Anterior cingulate cortex (tissue), 58 donors: ENCODE data around the gene PRDM16.

Experiments used
- DNase-seq, 58 donors: peaks; one replicate each; lab custom pipeline; 2025; lab: John Stamatoyannopoulos, UW

Gene PRDM16

GRCh38 chr1:3454811-3455618 is 386.0 kb downstream of the PRDM16 start:
- DNase-seq = no peak

DNA sequence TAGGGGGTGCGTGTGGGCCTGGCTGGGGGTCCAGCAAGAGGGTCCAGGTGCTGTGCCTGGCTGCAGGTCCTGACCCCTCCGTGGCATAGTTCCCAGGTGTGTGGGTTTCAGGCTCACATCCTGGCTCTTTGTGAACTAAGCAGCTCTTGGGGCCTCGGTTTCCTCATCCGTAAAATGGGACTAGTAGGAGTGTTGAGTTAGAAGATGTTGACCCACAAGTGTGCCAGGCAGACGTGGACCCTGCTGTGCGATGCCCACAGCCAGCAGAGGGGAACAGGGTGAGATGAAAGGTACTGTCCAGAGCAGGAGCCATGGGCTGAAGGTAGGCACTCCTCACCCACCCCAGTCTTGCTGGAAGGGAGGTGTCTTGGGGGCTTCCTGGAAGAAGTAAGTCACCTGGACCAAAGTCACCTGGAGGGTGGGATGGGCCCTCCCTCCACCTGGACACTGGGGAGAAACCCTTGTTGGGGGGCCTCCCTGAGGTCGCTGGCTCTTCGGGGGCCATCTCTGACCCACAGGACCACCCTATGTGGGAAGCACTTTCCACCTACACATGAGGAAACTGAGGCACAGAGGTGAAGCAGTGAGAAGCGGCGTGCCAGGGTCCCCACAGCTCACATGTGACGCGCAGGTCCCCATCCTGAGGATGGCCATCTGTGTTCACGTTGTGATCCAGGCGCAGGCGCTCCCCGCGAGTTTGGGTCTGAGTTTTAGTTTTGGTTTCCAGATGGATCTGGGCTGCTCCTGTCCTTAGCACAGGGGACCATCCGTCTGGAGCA is 386.9 kb downstream of the PRDM16 start:
- DNase-seq = no peak

GRCh38 chr1:3456449-3456963 is 387.5 kb downstream of the PRDM16 start:
- DNase-seq = no peak

DNA sequence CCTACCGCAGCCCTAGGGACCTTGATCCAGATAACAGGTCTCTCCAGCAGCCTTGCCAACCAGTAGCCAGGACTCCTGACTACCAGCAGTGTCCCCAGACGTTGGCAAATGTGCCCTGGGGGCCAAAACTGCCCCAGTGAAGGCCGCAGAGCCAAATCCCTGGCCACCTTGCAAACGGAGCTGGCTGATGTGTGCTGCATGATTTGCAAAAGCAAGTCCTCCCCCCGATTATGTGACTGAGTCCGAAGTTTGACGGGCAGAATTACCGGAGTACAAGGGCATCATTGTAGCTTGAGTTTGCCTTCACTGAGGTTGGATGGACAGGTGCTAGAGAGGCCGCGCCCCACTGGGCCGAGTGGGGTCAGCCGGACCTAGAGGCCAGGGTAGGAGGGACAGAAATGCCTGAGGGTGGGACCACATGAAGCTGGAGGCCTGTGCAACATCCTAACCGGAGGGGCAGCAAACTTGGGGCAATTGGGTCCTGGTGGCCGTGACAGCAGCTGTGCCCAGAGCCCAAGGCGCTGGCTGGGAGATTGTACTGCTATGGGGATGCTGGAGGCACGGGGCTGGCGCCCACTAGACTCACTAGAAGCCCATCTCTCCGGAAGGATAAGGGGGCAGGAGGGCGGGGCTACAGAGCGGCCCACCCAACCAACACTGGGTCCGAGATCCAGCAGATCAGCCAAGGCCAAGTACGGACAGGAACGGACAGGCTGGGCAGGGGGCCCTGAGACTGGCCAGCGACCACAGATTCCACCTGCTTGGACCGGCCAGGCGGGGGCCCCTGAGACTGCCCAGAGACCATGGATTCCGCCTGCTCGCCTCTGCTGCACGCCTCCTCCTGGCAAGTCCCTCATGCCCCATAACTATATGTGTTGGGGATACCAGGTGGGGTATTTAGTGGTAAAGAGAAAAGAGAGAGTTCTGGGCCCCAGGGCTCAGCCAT is 388.2 kb downstream of the PRDM16 start:
- no peak for DNase-seq

- DNase-seq = peak in 19 of 58 donors; percentile 16 to 70 (median 42)
These were observed 389.2 kb downstream of the PRDM16 start for GRCh38 chr1:3457910-3458883.

- no peak for DNase-seq
These were observed 390.3 kb downstream of the PRDM16 start for GRCh38 chr1:3459051-3459908.

- no peak for DNase-seq
These were observed 391.1 kb downstream of the PRDM16 start for GRCh38 chr1:3459940-3460671.

DNA sequence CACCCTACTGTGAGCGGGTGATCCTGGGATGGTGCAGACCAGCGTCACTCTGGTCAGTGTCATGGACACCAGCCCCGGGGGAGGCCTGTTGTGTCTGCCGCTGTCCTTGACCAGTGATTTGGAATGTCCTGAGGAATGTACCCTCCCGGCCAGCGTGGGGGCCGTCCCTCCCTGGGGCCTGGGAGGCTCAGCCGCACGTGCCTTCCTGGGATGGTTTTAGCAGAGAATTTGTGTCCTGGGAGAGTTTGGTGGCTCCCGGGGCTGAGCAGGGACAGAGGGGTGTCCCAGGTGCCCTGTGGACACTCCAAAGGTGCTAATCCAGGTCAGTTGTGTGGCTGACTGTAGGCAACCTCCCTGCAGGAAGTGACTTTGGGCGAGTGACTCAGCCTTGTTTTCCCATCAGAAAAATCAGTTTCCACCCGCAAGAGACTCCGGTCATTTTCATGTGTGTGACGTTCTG is 391.7 kb downstream of the PRDM16 start:
- DNase-seq = no peak

DNA sequence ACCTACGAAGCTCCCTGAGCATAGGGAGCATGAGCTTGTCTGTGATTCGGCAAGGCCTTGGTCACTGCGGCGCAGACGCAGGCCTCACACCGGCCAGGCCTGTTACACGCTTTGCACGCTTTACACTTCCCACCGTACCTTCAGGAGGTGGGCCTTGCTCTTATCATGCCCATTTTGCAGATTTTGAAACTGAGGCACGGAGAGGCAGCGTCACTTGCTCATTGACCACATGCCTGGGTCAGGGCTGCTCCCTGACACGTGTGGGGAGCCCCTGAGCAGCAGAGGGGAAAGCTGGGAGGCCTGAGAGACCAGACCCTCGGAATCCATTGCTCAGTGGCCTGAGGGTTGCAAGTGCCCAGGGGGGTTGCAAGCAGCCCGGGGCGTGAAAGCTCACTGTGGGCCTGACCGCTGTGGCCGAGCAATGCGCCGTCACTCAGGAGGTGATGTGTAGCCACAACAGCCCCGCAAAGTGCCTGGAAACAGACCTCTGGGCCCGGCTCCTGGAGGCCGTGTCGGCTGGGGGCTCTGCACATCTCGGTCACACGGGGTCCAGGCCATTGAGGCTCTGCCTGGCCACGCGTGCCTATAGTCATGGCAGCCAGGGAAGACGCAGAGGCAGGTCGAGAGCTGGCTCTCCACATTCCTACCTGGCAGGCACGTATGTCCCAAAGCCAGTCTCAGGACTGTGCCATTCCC is 392.4 kb downstream of the PRDM16 start:
- no peak for DNase-seq

- no peak for DNase-seq
These were observed 392.9 kb downstream of the PRDM16 start for GRCh38 chr1:3461934-3462275.

DNA sequence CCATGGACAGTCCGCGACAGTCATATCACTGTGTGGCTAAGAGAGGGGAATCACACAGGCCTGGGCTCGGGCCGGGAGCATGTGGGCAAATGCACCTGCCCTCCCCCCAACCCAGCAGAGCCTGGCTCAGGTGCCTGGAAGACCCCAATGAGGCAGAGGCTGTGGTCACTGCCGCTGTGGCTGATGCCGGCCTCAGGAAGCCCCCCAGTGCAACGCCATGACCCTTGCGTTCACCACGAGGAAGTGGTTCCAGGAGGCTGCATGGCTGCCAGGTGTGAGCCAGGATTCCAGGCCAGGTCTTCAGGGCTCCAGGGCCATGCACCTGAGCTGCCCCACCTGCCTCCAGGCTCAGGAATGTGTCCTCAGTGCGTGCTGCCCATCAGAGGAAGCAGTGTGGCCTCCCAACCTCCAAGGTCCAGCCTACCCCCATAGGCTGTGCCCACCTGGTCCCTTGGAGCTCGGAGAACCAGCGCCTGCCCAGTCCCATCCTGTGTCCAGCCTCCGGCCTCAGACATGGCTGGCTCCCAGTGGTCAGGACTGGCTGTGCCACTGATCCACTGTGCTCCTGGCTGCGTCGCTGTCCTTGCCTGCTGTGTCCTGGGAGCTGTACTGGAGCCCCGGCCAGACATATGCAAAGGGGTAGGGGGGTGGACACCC is 393.5 kb downstream of the PRDM16 start:
- DNase-seq = no peak

GRCh38 chr1:3463013-3463385 is 394.0 kb downstream of the PRDM16 start:
- DNase-seq = no peak

GRCh38 chr1:3463408-3463863 is 394.4 kb downstream of the PRDM16 start:
- no peak for DNase-seq

DNA sequence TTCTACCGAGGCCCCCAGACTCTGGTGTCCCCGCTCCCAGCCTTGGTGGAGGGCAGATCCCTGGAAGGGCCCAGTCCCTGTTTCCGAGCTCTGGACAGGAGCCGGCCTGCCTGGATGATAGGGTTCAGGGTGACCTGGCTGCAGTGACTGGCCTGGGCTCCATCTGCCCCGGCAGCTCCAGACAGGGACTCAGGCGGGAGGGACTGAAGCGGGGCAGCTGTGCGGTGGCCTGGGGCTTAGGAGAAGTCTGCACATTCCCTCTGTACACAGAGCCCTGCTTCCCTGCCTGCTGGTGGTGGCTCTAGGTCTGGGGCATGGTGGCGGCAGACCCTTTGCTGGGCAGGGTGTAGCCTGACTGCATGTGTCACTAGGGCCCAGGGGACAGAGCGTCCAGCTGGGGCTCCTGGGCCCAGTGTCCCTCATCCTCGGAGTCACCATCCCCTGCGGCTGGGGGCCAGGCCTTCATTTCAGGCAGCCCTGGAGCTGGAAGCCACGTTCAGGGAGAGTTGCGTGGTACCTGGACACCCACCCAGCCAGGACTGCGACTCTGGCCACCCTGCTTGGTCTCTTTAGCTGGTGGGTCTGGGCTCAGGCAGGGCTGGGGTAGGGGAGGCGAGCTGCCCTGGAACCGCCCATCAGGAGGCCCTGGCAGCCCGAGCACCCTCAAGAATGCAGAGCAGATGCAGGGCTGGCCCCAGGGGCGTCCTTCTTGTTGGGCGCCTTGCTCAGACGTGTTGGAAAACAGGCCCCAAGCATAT is 395.1 kb downstream of the PRDM16 start:
- no peak for DNase-seq

DNA sequence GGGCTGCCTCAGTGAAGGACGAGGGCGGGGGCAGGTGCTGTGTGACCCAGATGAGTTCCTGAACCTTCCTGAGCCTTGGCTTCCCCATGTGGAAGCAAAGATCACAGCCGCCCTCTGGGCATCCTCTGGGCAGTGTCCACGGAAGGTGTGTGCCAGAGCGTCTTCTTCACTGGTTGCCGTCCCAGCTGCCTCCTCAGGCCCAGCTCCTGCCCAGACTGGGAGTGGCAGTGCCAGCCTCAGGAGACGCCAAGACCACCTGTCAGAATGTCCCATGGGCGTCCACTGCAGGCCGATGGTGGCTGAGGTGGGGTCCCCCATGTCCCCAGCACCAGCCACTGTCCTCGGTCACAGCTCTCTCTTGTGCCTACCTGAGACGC is 395.6 kb downstream of the PRDM16 start:
- DNase-seq = no peak
